GM03348 (cell line): ENCODE data around the gene NF2.

ENCODE experiments used
- DNase-seq: peaks from one replicate; pipeline ENCODE4 v3.0.0; 2012; ENCODE audit warnings: low spot score

Gene NF2

GRCh38 chr22:29631725-29632124, 28.3 kb downstream of the NF2 start:
- DNase-seq, result no peak

GRCh38 chr22:29632672-29633071, 29.2 kb downstream of the NF2 start:
- DNase-seq, result no peak

GRCh38 chr22:29633514-29634312, 30.3 kb downstream of the NF2 start:
- no peak for DNase-seq

GRCh38 chr22:29634847-29635246, 31.4 kb downstream of the NF2 start:
- DNase-seq, result no peak

GRCh38 chr22:29635734-29636357, 32.4 kb downstream of the NF2 start:
- DNase-seq, result peak; percentile 67

- no peak for DNase-seq
These were observed 33.3 kb downstream of the NF2 start for GRCh38 chr22:29636751-29637150.

GRCh38 chr22:29637181-29637580, 33.7 kb downstream of the NF2 start:
- DNase-seq, result no peak

- no peak for DNase-seq
These were observed 35.2 kb downstream of the NF2 start for GRCh38 chr22:29638678-29639077.

GRCh38 chr22:29639096-29639495, 35.7 kb downstream of the NF2 start:
- no peak for DNase-seq

GRCh38 chr22:29641042-29641699, 37.7 kb downstream of the NF2 start:
- DNase-seq, result peak; percentile 56

- DNase-seq, result no peak
These were observed 38.4 kb downstream of the NF2 start for GRCh38 chr22:29641700-29642330.

- DNase-seq, result no peak
These were observed 39.3 kb downstream of the NF2 start for GRCh38 chr22:29642694-29643093.

GRCh38 chr22:29647954-29648737, 44.7 kb downstream of the NF2 start:
- no peak for DNase-seq

- DNase-seq, result no peak
These were observed 46.9 kb downstream of the NF2 start for GRCh38 chr22:29650370-29650769.

GRCh38 chr22:29651652-29652051, 48.2 kb downstream of the NF2 start:
- no peak for DNase-seq

- no peak for DNase-seq
These were observed 51.0 kb downstream of the NF2 start for GRCh38 chr22:29654420-29654819.

- no peak for DNase-seq
These were observed 51.4 kb downstream of the NF2 start for GRCh38 chr22:29654882-29655281.

- no peak for DNase-seq
These were observed 54.7 kb downstream of the NF2 start for GRCh38 chr22:29658176-29658575.

- no peak for DNase-seq
These were observed 56.6 kb downstream of the NF2 start for GRCh38 chr22:29660021-29660420.

GRCh38 chr22:29661336-29661735, 57.9 kb downstream of the NF2 start:
- DNase-seq, result peak; percentile 53

GRCh38 chr22:29663180-29663821, 59.9 kb downstream of the NF2 start:
- no peak for DNase-seq
